ENCODE data around the gene LMO2. TPM values are rescaled to one million over a fixed set of nuclear protein-coding genes. Genes with fewer than 3 reads are reported as not detected.

The LMO2 gene
- total RNA-seq, 1 donor from 2014 or later, result 12.7 TPM

DNA sequence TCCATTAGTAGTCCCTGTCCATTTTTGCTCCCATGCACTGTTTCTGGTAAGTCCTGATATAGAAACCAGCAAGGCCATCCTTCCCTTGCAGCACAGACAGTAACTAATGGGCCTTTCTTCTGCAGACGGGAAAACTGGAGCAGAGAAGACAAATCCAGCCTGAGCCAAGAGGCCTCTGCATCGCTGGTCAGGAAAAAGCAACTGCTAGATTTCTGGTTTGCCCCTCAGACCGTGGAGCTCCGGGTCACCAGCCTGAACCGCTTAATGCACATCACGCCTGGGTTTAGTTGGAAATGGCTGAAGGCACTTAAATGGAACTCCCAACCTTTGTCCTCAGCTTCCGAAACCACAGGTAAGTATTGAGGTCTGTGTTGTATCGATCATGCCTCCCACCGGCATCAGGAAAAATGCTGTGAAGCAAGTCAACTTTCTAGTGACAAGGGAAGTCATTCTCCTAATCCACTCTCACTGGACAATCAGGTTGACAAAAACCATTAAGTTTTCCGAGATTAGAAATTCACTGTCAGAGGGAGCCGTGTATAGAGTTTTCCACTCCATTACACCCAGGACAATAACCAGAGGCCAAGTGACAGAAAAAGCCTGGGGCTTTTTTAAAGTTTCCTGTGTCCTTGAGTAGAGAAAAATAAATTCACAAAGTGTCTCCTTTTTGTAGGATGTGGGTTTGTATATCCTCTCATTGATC, 14.8 kb upstream of the LMO2 start:
- no peaks in the 10 kb centered on the region for H3K36me3 Mint-ChIP-seq
- peaks cover 31% of the 10 kb centered on the region for H3K4me1 Mint-ChIP-seq (ENCODE audit: unreplicated experiment)
- DNase-seq (ENCODE audit: extremely low spot score, unreplicated experiment), result no peak
- peaks cover 5% of the 10 kb centered on the region for H3K27me3 Mint-ChIP-seq
- no peak overlapping the region for H3K4me3 Mint-ChIP-seq
- TF ChIP-seq, protein P1, sequence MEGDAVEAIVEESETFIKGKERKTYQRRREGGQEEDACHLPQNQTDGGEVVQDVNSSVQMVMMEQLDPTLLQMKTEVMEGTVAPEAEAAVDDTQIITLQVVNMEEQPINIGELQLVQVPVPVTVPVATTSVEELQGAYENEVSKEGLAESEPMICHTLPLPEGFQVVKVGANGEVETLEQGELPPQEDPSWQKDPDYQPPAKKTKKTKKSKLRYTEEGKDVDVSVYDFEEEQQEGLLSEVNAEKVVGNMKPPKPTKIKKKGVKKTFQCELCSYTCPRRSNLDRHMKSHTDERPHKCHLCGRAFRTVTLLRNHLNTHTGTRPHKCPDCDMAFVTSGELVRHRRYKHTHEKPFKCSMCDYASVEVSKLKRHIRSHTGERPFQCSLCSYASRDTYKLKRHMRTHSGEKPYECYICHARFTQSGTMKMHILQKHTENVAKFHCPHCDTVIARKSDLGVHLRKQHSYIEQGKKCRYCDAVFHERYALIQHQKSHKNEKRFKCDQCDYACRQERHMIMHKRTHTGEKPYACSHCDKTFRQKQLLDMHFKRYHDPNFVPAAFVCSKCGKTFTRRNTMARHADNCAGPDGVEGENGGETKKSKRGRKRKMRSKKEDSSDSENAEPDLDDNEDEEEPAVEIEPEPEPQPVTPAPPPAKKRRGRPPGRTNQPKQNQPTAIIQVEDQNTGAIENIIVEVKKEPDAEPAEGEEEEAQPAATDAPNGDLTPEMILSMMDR (conservative IDR thresholded peaks at IDR 0.05), result no peak
- H3K9me3 Mint-ChIP-seq, result no peaks in the 10 kb centered on the region
- H3K27ac Mint-ChIP-seq, result no peak overlapping the region

DNA sequence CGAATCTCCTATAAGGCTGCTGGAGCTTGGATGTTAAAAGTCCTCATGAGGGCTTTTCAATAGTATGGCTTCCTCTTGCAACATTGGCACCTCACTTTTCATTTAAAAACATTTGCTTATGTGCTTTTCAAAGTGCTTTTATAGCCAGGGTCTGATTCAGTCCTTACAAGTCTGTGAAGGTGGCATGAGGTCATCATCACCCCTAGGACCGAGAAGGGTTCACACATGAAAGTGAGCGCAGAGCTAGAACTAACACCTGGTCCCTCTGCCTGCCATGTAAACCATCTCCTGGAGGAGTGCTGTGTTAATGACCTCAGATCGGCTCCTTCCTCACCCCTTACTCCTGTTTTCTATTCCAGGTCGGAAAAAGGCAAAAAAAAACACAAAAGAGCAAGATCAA, 12.2 kb upstream of the LMO2 start:
- Mint-ChIP-seq H3K4me1 (ENCODE audit: unreplicated experiment) (peaks cover 23% of the 10 kb centered on the region), H3K36me3 (no peaks in the 10 kb centered on the region), H3K9me3 (peaks cover 4% of the 10 kb centered on the region), H3K27ac (no peak overlapping the region), H3K4me3 (no peak overlapping the region), H3K27me3 (peaks cover 8% of the 10 kb centered on the region)
- no peak for DNase-seq (ENCODE audit: extremely low spot score, unreplicated experiment)
- TF ChIP-seq, protein P1 (conservative IDR thresholded peaks at IDR 0.05), result no peak

DNA sequence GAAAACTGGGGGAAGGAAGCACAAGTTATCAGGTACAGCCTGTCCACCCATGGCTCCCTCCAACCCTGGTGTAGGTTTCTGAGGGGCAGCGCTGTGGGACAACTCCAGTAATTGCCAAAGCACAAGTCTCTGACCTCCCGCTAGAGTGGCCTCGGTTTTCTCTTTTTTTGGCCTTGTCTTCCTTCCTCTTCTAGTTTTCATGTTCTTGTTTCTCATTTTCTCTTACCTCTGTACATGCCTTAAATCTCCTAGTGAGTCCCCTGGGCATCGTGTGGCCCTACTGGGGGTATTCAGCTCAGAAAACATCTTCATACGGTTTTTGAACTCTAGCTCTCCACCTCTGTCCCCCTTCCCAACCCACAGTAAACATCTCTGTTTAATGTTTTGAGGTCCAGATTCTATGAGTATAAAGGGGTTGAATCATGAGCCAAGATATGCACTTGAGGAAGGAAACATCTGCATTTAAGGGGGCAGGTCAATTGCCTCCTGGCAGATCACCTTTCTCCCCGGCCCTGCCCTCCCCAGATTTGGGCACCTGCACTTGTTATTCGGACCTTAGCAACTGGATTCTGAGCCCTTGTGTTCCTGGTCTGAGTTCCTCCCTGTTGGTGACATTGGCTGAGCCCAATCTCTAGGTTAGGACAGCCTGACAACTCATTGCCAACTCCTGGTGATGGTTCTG, 8.4 kb upstream of the LMO2 start:
- DNase-seq (ENCODE audit: extremely low spot score, unreplicated experiment), result no peak
- no peak overlapping the region for H3K27ac Mint-ChIP-seq
- TF ChIP-seq, protein P1 (conservative IDR thresholded peaks at IDR 0.05), result no peak
- H3K9me3 Mint-ChIP-seq, result peaks cover 4% of the 10 kb centered on the region
- peaks cover 8% of the 10 kb centered on the region for H3K27me3 Mint-ChIP-seq
- H3K4me1 Mint-ChIP-seq (ENCODE audit: unreplicated experiment), result peaks cover 19% of the 10 kb centered on the region
- H3K4me3 Mint-ChIP-seq, result no peak overlapping the region
- no peaks in the 10 kb centered on the region for H3K36me3 Mint-ChIP-seq

DNA sequence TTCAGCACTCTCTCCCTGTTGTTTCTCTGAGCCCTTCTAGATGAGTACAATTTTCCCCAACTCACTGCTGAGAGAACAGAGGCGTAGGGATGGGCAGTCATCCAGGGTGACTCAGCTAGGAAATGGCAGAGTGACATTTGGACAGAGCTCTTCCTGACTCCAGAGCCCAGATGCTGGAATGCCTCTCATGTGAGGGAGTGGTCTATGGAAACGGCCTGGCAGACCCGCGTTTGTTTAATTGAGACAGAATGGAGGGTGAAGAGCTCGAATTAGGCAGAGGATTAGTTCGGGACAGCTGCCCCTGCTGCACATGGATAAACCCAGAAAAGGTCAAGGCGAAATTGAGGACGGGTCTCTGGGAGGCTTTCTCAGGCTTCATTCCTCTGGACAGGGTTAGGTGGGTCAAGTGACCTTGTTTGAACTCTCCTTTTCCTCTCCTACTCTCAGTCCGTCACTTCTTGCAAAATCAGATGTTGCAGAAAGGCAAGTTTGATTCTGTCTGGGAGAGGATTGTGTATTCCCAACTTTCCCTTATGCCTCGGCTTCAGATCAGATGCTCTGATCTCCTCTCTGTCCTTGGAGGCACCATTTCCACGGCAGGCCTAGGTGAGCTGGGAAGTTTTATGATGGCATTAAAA, 7.6 kb upstream of the LMO2 start:
- H3K4me1 Mint-ChIP-seq (ENCODE audit: unreplicated experiment), result peaks cover 14% of the 10 kb centered on the region
- no peak for DNase-seq (ENCODE audit: extremely low spot score, unreplicated experiment)
- TF ChIP-seq, protein P1 (conservative IDR thresholded peaks at IDR 0.05), result no peak
- H3K36me3 Mint-ChIP-seq, result no peaks in the 10 kb centered on the region
- H3K4me3 Mint-ChIP-seq, result no peak overlapping the region
- peaks cover 8% of the 10 kb centered on the region for H3K27me3 Mint-ChIP-seq
- H3K27ac Mint-ChIP-seq, result no peak overlapping the region
- peaks cover 4% of the 10 kb centered on the region for H3K9me3 Mint-ChIP-seq

DNA sequence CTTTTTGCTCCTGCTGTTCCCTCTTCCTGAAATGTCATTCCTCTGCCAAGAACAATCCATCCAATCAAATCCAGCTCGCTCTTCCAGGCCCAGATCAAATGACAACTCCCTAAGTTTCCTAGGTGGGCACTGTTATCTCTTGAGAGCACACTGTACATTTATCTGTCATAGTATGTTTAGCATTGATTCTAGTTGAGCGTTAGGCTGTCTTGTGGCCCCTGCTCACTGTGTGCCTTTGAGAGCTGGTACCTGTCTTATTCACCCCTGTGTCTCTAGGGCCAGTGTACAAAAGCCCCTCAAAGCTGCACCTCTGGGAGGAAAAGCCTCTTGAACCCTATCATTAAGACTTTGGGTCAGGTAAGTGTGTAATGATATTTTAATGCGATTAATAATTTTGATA, 7.1 kb upstream of the LMO2 start:
- TF ChIP-seq, protein P1 (conservative IDR thresholded peaks at IDR 0.05), result no peak
- Mint-ChIP-seq H3K4me1 (ENCODE audit: unreplicated experiment) (peaks cover 9% of the 10 kb centered on the region), H3K27ac (peak overlapping the region; percentile 1), H3K4me3 (no peak overlapping the region), H3K9me3 (peaks cover 4% of the 10 kb centered on the region), H3K36me3 (no peaks in the 10 kb centered on the region), H3K27me3 (peaks cover 3% of the 10 kb centered on the region)
- no peak for DNase-seq (ENCODE audit: extremely low spot score, unreplicated experiment)

Data from type B pancreatic cell (in vitro differentiated cells).